Neural crest cell (in vitro differentiated cells): ENCODE data around the gene CHDH. TPM values are rescaled to one million over a fixed set of nuclear protein-coding genes. Genes with fewer than 3 reads are reported as not detected.

Experiments
- DNase-seq: peaks from one replicate; pipeline ENCODE4 v3.0.0; 2021; ENCODE audit warnings: low read depth, mixed read lengths, low spot score
- H3K27ac Mint-ChIP-seq: one replicate; pipeline ENCODE4 v1.8.0; 2021; ENCODE audit warnings: mild to moderate bottlenecking, mixed read lengths; ENCODE audit not compliant: unreplicated experiment
- H3K27me3 Mint-ChIP-seq: 2 replicates; pipeline ENCODE4 v1.8.0; 2021; ENCODE audit warnings: low read depth, mild to moderate bottlenecking, mixed read lengths
- H3K36me3 Mint-ChIP-seq: 2 replicates; pipeline ENCODE4 v1.8.0; 2021; ENCODE audit warnings: low read depth, mild to moderate bottlenecking, mixed read lengths
- H3K4me1 Mint-ChIP-seq: 2 replicates; pipeline ENCODE4 v1.8.0; 2021; ENCODE audit warnings: mixed read lengths
- H3K4me3 Mint-ChIP-seq: one replicate; pipeline ENCODE4 v1.8.0; 2021; ENCODE audit warnings: mild to moderate bottlenecking, mixed read lengths
- H3K9me3 Mint-ChIP-seq: 2 replicates; pipeline ENCODE4 v1.8.0; 2021; ENCODE audit warnings: mixed read lengths
- total RNA-seq: library from RNA; stranded (reverse); gene quantifications from 2 replicates; pipeline ENCODE4 v1.2.1, GENCODE V29; 2021
- TF ChIP-seq, protein P1 (sequence below): fragments of 200-600 bp; sonication (generic); conservative IDR thresholded peaks from 2 replicates; pipeline ENCODE4 v1.5.0; 2021; ENCODE audit warnings: antibody characterized with exemption, mild to moderate bottlenecking

CHDH gene
- total RNA-seq, 1 donor from 2014 or later: 3.0 TPM

DNA sequence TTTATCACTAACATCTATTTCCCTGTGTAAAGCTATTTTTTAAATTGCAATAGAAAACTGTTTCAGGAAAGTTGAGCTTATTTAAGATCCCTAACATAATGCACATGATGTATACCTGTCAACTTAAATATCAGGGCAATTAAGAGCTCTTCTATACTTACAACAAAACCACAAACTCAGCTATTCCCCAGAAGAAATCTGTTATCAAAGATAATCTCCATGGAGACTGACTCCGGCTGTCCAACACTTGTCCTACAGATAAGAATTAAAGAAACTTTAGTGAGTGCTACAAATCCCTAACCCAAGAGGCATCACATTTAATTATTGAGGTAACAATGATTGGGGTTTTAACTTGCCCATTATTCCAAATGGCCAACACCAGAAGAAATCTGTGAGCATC, 42.0 kb upstream of the CHDH start:
- DNase-seq: no peak
- H3K4me3 Mint-ChIP-seq: peak overlapping the region; percentile 75
- H3K36me3 Mint-ChIP-seq: peaks cover 2% of the 10 kb centered on the region
- H3K4me1 Mint-ChIP-seq: peaks cover 38% of the 10 kb centered on the region
- H3K27ac Mint-ChIP-seq: no peak overlapping the region
- peaks cover 4% of the 10 kb centered on the region for H3K9me3 Mint-ChIP-seq
- peaks cover 10% of the 10 kb centered on the region for H3K27me3 Mint-ChIP-seq
- TF ChIP-seq, protein P1, sequence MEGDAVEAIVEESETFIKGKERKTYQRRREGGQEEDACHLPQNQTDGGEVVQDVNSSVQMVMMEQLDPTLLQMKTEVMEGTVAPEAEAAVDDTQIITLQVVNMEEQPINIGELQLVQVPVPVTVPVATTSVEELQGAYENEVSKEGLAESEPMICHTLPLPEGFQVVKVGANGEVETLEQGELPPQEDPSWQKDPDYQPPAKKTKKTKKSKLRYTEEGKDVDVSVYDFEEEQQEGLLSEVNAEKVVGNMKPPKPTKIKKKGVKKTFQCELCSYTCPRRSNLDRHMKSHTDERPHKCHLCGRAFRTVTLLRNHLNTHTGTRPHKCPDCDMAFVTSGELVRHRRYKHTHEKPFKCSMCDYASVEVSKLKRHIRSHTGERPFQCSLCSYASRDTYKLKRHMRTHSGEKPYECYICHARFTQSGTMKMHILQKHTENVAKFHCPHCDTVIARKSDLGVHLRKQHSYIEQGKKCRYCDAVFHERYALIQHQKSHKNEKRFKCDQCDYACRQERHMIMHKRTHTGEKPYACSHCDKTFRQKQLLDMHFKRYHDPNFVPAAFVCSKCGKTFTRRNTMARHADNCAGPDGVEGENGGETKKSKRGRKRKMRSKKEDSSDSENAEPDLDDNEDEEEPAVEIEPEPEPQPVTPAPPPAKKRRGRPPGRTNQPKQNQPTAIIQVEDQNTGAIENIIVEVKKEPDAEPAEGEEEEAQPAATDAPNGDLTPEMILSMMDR: no peak

GRCh38 chr3:53887446-53887845, 41.2 kb upstream of the CHDH start:
- no peak overlapping the region for H3K27ac Mint-ChIP-seq
- H3K36me3 Mint-ChIP-seq: peaks cover 5% of the 10 kb centered on the region
- no peaks in the 10 kb centered on the region for H3K9me3 Mint-ChIP-seq
- H3K27me3 Mint-ChIP-seq: peaks cover 6% of the 10 kb centered on the region
- TF ChIP-seq, protein P1: no peak
- H3K4me3 Mint-ChIP-seq: peak overlapping the region; percentile 16
- H3K4me1 Mint-ChIP-seq: peaks cover 36% of the 10 kb centered on the region
- DNase-seq: no peak

DNA sequence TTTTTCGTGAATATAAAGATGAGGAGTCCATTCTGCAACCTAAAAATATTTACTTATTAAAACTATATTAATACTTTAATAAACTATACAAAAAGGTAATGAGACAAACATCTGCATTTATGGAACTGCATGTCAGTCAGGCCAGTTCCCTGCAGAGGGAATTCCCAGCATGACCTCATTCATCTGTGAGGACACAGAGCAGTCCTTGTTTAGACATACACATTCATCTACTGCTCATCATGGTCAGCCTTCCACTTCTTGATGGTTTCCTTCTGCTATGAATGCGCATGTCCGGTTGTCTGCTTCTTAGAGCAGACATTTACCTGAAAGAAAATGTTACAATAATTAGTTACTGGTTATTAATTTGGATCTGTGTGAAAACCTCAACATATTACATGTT, 39.0 kb upstream of the CHDH start:
- Mint-ChIP-seq H3K36me3 (peaks cover 5% of the 10 kb centered on the region), H3K4me3 (no peak overlapping the region), H3K27me3 (no peaks in the 10 kb centered on the region), H3K27ac (no peak overlapping the region), H3K9me3 (no peaks in the 10 kb centered on the region), H3K4me1 (peaks cover 30% of the 10 kb centered on the region)
- TF ChIP-seq, protein P1: no peak
- DNase-seq: no peak

GRCh38 chr3:53884623-53885022, 38.4 kb upstream of the CHDH start:
- TF ChIP-seq, protein P1: no peak
- no peaks in the 10 kb centered on the region for H3K27me3 Mint-ChIP-seq
- no peak overlapping the region for H3K27ac Mint-ChIP-seq
- no peaks in the 10 kb centered on the region for H3K9me3 Mint-ChIP-seq
- peaks cover 5% of the 10 kb centered on the region for H3K36me3 Mint-ChIP-seq
- H3K4me1 Mint-ChIP-seq: peaks cover 31% of the 10 kb centered on the region
- no peak overlapping the region for H3K4me3 Mint-ChIP-seq
- DNase-seq: no peak

DNA sequence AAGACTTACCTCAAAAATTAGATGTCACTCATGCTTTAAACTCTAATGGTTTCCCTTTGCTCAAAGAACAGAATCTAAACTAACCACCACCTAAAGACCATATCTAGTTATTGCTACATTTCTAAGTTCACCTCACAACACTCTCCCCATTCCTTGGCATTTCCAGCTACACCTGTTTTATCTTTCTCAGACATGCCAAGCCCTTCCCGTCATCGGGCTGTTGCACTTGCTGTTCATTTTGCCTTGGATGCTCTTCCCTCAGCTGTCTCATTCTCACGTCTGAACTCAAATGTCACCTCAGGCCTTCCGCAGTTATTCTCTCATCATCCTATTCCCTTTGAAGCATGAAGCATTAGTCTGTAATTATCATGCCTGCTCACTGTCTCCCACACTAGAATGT, 36.8 kb upstream of the CHDH start:
- Mint-ChIP-seq H3K27me3 (no peaks in the 10 kb centered on the region), H3K9me3 (no peaks in the 10 kb centered on the region), H3K4me1 (peaks cover 27% of the 10 kb centered on the region), H3K4me3 (peak overlapping the region; percentile 94), H3K36me3 (peaks cover 5% of the 10 kb centered on the region), H3K27ac (no peak overlapping the region)
- TF ChIP-seq, protein P1: no peak
- DNase-seq: no peak
